HEK293 (cell line): ENCODE measurements around the gene AIF1L.

Experiments
- CTCF ChIA-PET: fragments of 350-600 bp; formaldehyde crosslinking; extraction: SDS; loops from one replicate; lab custom pipeline; 2021; ENCODE audit warnings: antibody characterized with exemption; lab: Yijun Ruan, JAX
- POLR2A ChIA-PET: fragments of 300-600 bp; formaldehyde crosslinking; extraction: SDS; loops from one replicate; lab custom pipeline; 2020; ENCODE audit warnings: antibody characterized with exemption, inconsistent platforms; lab: Yijun Ruan, JAX
- H3K27ac ChIP-seq: fragments of 200-500 bp; sonication (Bioruptor generic); 2 replicates; pipeline ENCODE4 v1.5.1; 2014; ENCODE audit warnings: low read depth, low read length, control low read depth, inconsistent platforms; ENCODE audit errors: extremely low read depth
- H3K36me3 ChIP-seq, 2 experiments: fragments of 200-500 bp in 1 of 2; sonication (Bioruptor generic) in 1 of 2; 1 replicate in 1 of 2; 2 replicates in 1 of 2; pipeline ENCODE4 v1.5.1; 2014 to 2017; ENCODE audit warnings: inconsistent platforms in 2 of 2, low read length in 2 of 2; ENCODE audit not compliant: control insufficient read depth in 2 of 2, insufficient read depth in 1 of 2
- H3K4me1 ChIP-seq: fragments of 200-500 bp; sonication (Bioruptor generic); 2 replicates; pipeline ENCODE4 v1.5.1; 2014; ENCODE audit warnings: mild to moderate bottlenecking, low read length, inconsistent platforms; ENCODE audit not compliant: control insufficient read depth, insufficient read depth
- H3K4me3 ChIP-seq: 2 replicates; pipeline ENCODE4 v1.5.1; 2011; ENCODE audit warnings: low read depth, mild to moderate bottlenecking, control low read depth, low read length, moderate library complexity
- H3K9me3 ChIP-seq: fragments of 200-500 bp; sonication (Bioruptor generic); 2 replicates; pipeline ENCODE4 v1.5.1; 2014; ENCODE audit warnings: low read depth, low read length, inconsistent platforms; ENCODE audit not compliant: control insufficient read depth, insufficient read depth
- ATF2 ChIP-seq: fragments of 450-650 bp; formaldehyde crosslinking; IDR thresholded peaks from 2 replicates; pipeline ENCODE4 v1.5.1; 2016; ENCODE audit warnings: missing biosample characterization, missing genetic modification characterization, low read depth
- BCL11A ChIP-seq: fragments of 450-650 bp; formaldehyde crosslinking; IDR thresholded peaks from 2 replicates; pipeline ENCODE4 v1.5.1; 2016; ENCODE audit warnings: low read depth, missing biosample characterization, missing genetic modification characterization
- CTCF ChIP-seq: fragments of 450-650 bp; formaldehyde crosslinking; IDR thresholded peaks from 2 replicates; pipeline ENCODE4 v1.5.1; 2016; ENCODE audit warnings: missing biosample characterization, missing genetic modification characterization
- GLI2 ChIP-seq: fragments of 450-650 bp; formaldehyde crosslinking; IDR thresholded peaks from 2 replicates; pipeline ENCODE4; 2017; ENCODE audit warnings: missing biosample characterization, missing genetic modification characterization, low read depth, borderline replicate concordance
- GLIS1 ChIP-seq: fragments of 450-650 bp; formaldehyde crosslinking; IDR thresholded peaks from 2 replicates; pipeline ENCODE4 v1.5.1; 2016; ENCODE audit warnings: missing biosample characterization, missing genetic modification characterization
- GLIS2 ChIP-seq: fragments of 450-650 bp; formaldehyde crosslinking; IDR thresholded peaks from 2 replicates; pipeline ENCODE4 v1.5.1; 2016; ENCODE audit warnings: missing biosample characterization, missing genetic modification characterization
- PRDM10 ChIP-seq: fragments of 450-650 bp; formaldehyde crosslinking; IDR thresholded peaks from 2 replicates; pipeline ENCODE4 v1.5.1; 2016; ENCODE audit warnings: missing biosample characterization, missing genetic modification characterization
- SP7 ChIP-seq: fragments of 450-650 bp; formaldehyde crosslinking; IDR thresholded peaks from 2 replicates; pipeline ENCODE4 v1.5.1; 2016; ENCODE audit warnings: missing biosample characterization, missing genetic modification characterization
- YY2 ChIP-seq: fragments of 450-650 bp; formaldehyde crosslinking; IDR thresholded peaks from 2 replicates; pipeline ENCODE4 v1.5.1; 2016; ENCODE audit warnings: missing biosample characterization, missing genetic modification characterization
- ZFHX2 ChIP-seq: fragments of 450-650 bp; formaldehyde crosslinking; conservative IDR thresholded peaks from 2 replicates; pipeline ENCODE4 v1.5.1; 2016; ENCODE audit warnings: missing biosample characterization, missing genetic modification characterization
- ZIC2 ChIP-seq: fragments of 450-650 bp; formaldehyde crosslinking; IDR thresholded peaks from 2 replicates; pipeline ENCODE4 v1.5.1; 2016; ENCODE audit warnings: missing biosample characterization, missing genetic modification characterization
- ZNF132 ChIP-seq: fragments of 450-650 bp; formaldehyde crosslinking; IDR thresholded peaks from 2 replicates; pipeline ENCODE4 v1.5.1; 2017; ENCODE audit warnings: missing biosample characterization, missing genetic modification characterization, borderline replicate concordance
- ZNF140 ChIP-seq: fragments of 450-650 bp; formaldehyde crosslinking; IDR thresholded peaks from 2 replicates; pipeline ENCODE4 v1.5.1; 2016; ENCODE audit warnings: missing biosample characterization, missing genetic modification characterization
- ZNF155 ChIP-seq: fragments of 450-650 bp; formaldehyde crosslinking; IDR thresholded peaks from 2 replicates; pipeline ENCODE4 v1.5.1; 2016; ENCODE audit warnings: missing biosample characterization, missing genetic modification characterization
- ZNF157 ChIP-seq: fragments of 450-650 bp; formaldehyde crosslinking; IDR thresholded peaks from 2 replicates; pipeline ENCODE4 v1.5.1; 2016; ENCODE audit warnings: missing biosample characterization, missing genetic modification characterization
- ZNF2 ChIP-seq: fragments of 450-650 bp; formaldehyde crosslinking; IDR thresholded peaks from 2 replicates; pipeline ENCODE4 v1.5.1; 2016; ENCODE audit warnings: missing biosample characterization, missing genetic modification characterization
- ZNF239 ChIP-seq: fragments of 450-650 bp; formaldehyde crosslinking; IDR thresholded peaks from 2 replicates; pipeline ENCODE4 v1.5.1; 2016; ENCODE audit warnings: missing biosample characterization, missing genetic modification characterization
- ZNF311 ChIP-seq: fragments of 450-650 bp; formaldehyde crosslinking; IDR thresholded peaks from 2 replicates; pipeline ENCODE4 v1.5.1; 2017; ENCODE audit warnings: missing biosample characterization, missing genetic modification characterization, borderline replicate concordance
- ZNF350 ChIP-seq: fragments of 450-650 bp; formaldehyde crosslinking; IDR thresholded peaks from 2 replicates; pipeline ENCODE4 v1.5.0; 2017; ENCODE audit warnings: missing biosample characterization, mild to moderate bottlenecking, missing genetic modification characterization
- ZNF416 ChIP-seq: fragments of 450-650 bp; formaldehyde crosslinking; IDR thresholded peaks from 2 replicates; pipeline ENCODE4 v1.5.1; 2016; ENCODE audit warnings: missing biosample characterization, missing genetic modification characterization
- ZNF426 ChIP-seq: fragments of 450-650 bp; formaldehyde crosslinking; IDR thresholded peaks from 2 replicates; pipeline ENCODE4 v1.5.1; 2017; ENCODE audit warnings: missing biosample characterization, missing genetic modification characterization, mild to moderate bottlenecking, inconsistent platforms, moderate library complexity
- ZNF585B ChIP-seq: fragments of 450-650 bp; formaldehyde crosslinking; IDR thresholded peaks from 2 replicates; pipeline ENCODE4 v1.5.1; 2016; ENCODE audit warnings: missing biosample characterization, missing genetic modification characterization
- ZNF660 ChIP-seq: fragments of 450-650 bp; IDR thresholded peaks from 2 replicates; pipeline ENCODE4 v1.5.1; 2018; ENCODE audit warnings: missing biosample characterization, mild to moderate bottlenecking, missing genetic modification characterization
- ZNF664 ChIP-seq: fragments of 450-650 bp; formaldehyde crosslinking; IDR thresholded peaks from 2 replicates; pipeline ENCODE4 v1.5.1; 2016; ENCODE audit warnings: missing biosample characterization, missing genetic modification characterization
- ZNF747 ChIP-seq: fragments of 450-650 bp; formaldehyde crosslinking; IDR thresholded peaks from 2 replicates; pipeline ENCODE4 v1.5.1; 2016; ENCODE audit warnings: missing biosample characterization, missing genetic modification characterization
- ZNF76 ChIP-seq: fragments of 450-650 bp; formaldehyde crosslinking; IDR thresholded peaks from 2 replicates; pipeline ENCODE4; 2016; ENCODE audit warnings: low read depth, missing biosample characterization, missing genetic modification characterization, borderline replicate concordance
- ZNF777 ChIP-seq: fragments of 450-650 bp; formaldehyde crosslinking; IDR thresholded peaks from 2 replicates; pipeline ENCODE4 v1.5.1; 2017; ENCODE audit warnings: missing biosample characterization, missing genetic modification characterization, borderline replicate concordance
- ZNF830 ChIP-seq: fragments of 450-650 bp; IDR thresholded peaks from 2 replicates; pipeline ENCODE4 v1.5.0; 2018; ENCODE audit warnings: missing biosample characterization, missing genetic modification characterization, low read depth, mild to moderate bottlenecking, moderate library complexity
- ZSCAN30 ChIP-seq: fragments of 450-650 bp; IDR thresholded peaks from 2 replicates; pipeline ENCODE4 v1.5.1; 2018; ENCODE audit warnings: missing biosample characterization, mild to moderate bottlenecking, missing genetic modification characterization, moderate library complexity

The AIF1L gene

GRCh38 chr9:131096269-131097125 lies at the start of gene AIF1L:
TSS of gene AIF1L (plus strand) at chr9:131096531. CDS start at chr9:131096630, 99 bp downstream.
- POLR2A ChIA-PET, result interaction anchor here (0.5 to 5.4 kb wide), 3 partner anchors 9 to 28 kb away, joined by 4 to 61 read pairs (median 5); partner anchors contain the start of gene NUP214
- H3K4me1 ChIP-seq, result no peaks in the 10 kb centered on the region
- no peaks in the 10 kb centered on the region for H3K9me3 ChIP-seq
- peak within 1 kb of the TSS; percentile 53 for H3K4me3 ChIP-seq
- CTCF ChIA-PET, result interaction anchor here (0.5 to 1.2 kb wide), 4 partner anchors 39 to 1062 kb away, joined by 3 to 4 read pairs (median 4); no protein-coding TSS in a partner anchor
- no peaks in the 10 kb centered on the region for H3K36me3 ChIP-seq
- peak within 1 kb of the TSS; percentile 49; the same call in 1 of the 2 replicates for H3K27ac ChIP-seq
- TF ChIP-seq ZNF747 (tag by site-specific recombination), result no peak
- TF ChIP-seq ZNF157 (tag by site-specific recombination), result no peak
- no peak for TF ChIP-seq ZNF426 (tag by site-specific recombination)
- no peak for TF ChIP-seq ZNF777
- no peak for TF ChIP-seq GLI2 (tag by site-specific recombination)
- no peak for TF ChIP-seq ZNF132 (tag by site-specific recombination)
- TF ChIP-seq GLIS2 (tag by site-specific recombination), result peak; percentile 85; the same call in 1 of the 2 replicates
- no peak for TF ChIP-seq ATF2 (tag by site-specific recombination)
- TF ChIP-seq ZFHX2 (tag by site-specific recombination), result peak; percentile 99
- TF ChIP-seq ZNF76 (tag by site-specific recombination), result no peak
- TF ChIP-seq ZSCAN30, result peak; percentile 93
- TF ChIP-seq ZNF830 (tag by site-specific recombination), result no peak
- peak; percentile 74 for TF ChIP-seq SP7 (tag by site-specific recombination)
- TF ChIP-seq ZNF155 (tag by site-specific recombination), result no peak
- 0 out of 2 replicates have a peak, but pooled peaks have one; percentile 38 for TF ChIP-seq ZIC2
- TF ChIP-seq PRDM10 (tag by site-specific recombination), result peak; percentile 76; the same call in 1 of the 2 replicates
- TF ChIP-seq CTCF (tag by site-specific recombination), result 0 out of 2 replicates have a peak, but pooled peaks have one; percentile 17
- TF ChIP-seq ZNF350 (tag by site-specific recombination), result no peak
- TF ChIP-seq BCL11A (tag by site-specific recombination), result no peak
- 0 out of 2 replicates have a peak, but pooled peaks have one; percentile 13 for TF ChIP-seq YY2 (tag by site-specific recombination)
- no peak for TF ChIP-seq ZNF2
- TF ChIP-seq ZNF140 (tag by site-specific recombination), result no peak
- no peak for TF ChIP-seq ZNF585B (tag by site-specific recombination)
- no peak for TF ChIP-seq ZNF239 (tag by site-specific recombination)
- TF ChIP-seq ZNF664, result no peak
- no peak for TF ChIP-seq ZNF311 (tag by site-specific recombination)
- TF ChIP-seq ZNF416 (tag by site-specific recombination), result no peak
- peak; percentile 69 for TF ChIP-seq GLIS1 (tag by site-specific recombination)
- TF ChIP-seq ZNF660 (tag by site-specific recombination), result no peak
